GM21423 (cell line): ENCODE measurements around the gene SCGB3A1.

Experiments
- ATAC-seq: cut with Tn5 transposase; IDR thresholded peaks from one replicate; pipeline ENCODE4 v1.9.1; 2021; ENCODE audit warnings: mild to moderate bottlenecking, moderate library complexity; ENCODE audit not compliant: unreplicated experiment

The SCGB3A1 gene

GRCh38 chr5:180606215-180606785 is 15.0 kb upstream of the SCGB3A1 start:
- no peak for ATAC-seq

GRCh38 chr5:180605554-180606214 is 14.4 kb upstream of the SCGB3A1 start:
- ATAC-seq = no peak

DNA sequence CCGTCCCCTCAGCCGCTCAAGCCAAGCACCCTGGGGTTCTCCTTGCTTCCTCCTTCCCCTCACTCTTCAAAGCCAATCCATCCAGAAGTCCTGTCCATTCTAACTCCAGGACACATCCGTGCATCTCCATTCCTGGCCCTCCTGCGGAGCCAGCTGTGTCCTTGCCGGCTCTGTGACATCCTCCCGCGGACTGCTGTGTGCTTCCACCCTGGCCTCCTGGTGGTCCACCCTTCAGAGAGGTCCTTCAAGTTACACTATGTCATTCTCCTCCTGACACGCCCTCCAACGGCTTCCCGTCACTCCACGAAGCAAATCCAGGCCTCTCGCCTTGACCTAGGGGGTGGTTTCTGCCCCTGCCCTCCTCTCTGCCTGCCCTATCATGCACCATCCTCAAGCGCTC is 13.0 kb upstream of the SCGB3A1 start:
- no peak for ATAC-seq

GRCh38 chr5:180603076-180603594 is 11.8 kb upstream of the SCGB3A1 start:
- no peak for ATAC-seq

DNA sequence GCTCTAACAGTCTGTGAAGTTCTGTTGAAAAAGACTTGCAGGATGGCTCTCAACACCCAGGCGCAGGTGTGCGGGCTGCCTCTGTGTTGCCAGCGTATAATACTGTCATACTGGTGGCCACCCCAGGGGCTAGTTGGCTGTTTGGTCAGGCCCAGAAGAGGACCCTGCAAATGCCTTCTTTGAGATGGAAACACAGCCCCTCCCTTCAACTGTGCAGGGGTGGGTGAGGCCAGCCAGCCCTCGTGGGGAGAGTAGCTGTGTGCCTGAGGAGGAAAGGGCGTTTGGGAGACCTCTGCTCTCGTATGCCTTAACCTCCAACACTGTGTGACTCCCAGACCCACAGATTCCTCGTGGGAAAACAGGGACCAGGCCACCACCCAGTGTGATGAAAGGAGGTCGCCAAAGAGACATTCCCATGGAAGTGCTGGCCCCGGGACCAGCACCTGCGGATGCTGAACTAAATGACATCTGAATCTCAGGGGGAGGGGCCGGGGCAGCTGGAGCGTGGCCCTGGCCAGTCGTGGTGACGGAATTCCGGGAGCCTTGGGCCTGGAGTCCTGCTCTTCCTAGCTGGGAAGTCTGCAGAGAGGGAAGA is 11.3 kb upstream of the SCGB3A1 start:
- ATAC-seq = no peak

GRCh38 chr5:180601591-180602480 is 10.5 kb upstream of the SCGB3A1 start:
- no peak for ATAC-seq

DNA sequence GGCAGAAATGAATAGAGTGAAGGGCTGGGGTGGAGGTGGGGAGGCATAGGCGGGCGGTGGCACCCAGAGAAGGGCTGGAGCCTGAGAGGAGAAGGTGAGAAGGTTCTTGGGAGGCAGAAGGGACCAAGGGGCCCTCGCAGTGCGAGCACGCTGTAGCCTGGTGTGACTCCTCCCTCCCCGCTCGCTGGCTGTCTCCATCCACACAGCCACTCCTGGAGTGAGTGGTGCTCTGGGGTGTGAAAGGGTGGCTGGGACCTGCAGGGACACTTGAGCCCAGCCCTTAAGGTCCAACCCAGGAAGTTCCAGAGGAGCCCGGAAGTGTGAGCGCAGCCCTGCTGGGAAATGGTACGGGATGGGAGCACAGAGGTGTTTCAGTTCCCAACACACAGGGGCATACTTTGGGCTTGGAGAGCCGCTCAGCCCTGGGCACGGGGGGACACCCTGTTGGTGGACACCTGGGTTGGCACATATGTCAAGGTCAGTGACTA is 9.3 kb upstream of the SCGB3A1 start:
- no peak for ATAC-seq

DNA sequence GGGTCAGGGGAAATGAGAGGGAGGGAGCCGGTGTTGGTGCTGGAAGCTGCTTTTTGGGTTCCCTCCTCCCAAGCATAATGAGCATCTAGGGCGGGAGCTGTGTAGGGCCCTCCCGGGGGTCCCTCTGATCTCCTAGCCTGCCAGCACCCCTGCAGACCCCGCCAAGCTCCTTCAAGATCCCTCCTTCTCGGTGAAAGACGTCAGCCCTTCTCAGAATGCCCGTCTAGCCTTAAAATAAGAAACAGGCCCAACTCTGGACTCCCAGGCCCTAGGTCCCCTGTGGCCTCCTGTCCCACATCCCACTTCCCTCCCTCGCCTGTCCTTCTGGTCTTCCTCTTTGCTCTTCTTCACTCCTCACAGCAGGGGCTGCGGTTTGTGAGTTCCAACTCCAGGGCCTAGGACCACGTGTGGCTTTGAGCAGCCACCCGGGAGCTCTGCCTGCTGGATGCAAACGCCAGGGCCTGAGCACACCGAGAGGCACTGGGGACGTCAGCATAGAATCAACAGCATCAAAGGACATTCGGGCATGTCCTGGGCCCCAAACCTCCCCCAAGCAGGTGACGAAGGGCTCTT is 8.8 kb upstream of the SCGB3A1 start:
- ATAC-seq = no peak

DNA sequence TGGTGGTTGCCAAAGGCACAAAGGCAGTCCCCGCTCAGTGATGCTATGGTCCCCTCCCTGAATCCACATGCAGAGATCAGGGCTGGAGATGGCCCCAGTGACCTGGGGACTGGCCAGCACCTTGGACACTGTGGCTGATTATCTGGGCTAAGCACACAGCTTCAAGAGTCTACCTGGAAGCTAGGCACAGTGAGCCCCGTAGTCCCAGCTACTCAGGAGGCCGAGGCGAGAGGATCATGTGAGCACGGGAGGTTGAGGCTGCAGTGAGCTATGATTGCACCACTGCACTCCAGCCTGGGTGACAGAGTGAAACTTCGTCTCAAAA is 8.3 kb upstream of the SCGB3A1 start:
- ATAC-seq = no peak

DNA sequence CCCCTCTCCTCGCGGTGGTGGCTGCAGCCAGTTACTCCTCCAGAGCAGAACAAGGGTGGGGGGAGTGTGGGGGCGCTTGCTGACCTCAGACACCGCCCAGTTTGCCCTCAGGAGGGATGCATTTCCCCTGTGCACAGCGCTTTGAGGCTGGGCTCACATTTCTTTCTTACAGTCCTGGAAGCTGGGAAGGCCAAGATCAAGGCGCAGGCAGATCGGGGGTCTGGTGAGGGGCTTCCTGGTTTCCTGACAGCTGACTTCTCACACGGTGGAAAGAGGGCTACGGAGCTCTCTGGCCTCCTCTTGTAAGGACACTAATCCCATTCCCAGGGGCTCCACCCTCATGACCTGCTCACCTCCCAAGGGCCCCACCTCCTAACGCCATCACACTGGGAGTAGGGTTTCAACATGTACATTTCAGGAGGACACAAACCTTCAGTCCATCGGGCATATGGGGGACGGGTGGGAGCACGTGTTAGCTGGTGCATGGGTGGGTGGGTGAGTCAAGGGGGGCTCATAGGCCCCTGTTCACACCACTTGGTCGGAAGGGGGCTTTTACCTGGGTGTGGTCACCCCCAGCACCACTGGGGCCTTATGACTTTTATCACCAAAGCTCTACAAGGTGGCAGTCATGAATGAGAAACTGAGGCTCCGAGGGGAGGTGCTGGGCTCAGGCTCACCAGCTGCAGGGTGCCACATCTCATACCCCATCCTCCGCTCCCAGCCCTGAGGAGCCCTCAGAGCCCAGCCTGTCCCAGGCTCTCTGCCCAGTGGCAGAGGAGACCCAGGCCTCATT is 7.7 kb upstream of the SCGB3A1 start:
- ATAC-seq = no peak

DNA sequence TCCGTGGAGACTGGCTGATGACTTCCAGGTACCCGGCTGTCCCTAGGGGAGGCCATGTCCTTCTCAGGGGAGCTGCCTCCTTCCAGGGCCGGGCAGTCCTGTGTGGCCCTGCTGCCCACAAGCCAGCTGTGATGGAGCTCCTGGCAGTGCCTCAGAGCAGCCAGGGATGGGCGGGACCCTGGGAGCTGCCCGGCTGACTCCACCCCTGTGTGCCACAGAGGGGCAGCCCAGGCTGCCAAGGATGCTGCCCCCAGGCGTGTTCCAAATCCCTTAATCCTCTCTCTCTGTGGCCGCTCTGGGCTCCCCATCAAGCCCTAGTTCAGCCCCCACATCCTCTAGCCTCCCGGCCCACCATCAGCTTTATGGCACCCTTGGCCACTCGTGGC is 7.0 kb upstream of the SCGB3A1 start:
- no peak for ATAC-seq

GRCh38 chr5:180596668-180597231 is 5.5 kb upstream of the SCGB3A1 start:
- ATAC-seq = no peak

DNA sequence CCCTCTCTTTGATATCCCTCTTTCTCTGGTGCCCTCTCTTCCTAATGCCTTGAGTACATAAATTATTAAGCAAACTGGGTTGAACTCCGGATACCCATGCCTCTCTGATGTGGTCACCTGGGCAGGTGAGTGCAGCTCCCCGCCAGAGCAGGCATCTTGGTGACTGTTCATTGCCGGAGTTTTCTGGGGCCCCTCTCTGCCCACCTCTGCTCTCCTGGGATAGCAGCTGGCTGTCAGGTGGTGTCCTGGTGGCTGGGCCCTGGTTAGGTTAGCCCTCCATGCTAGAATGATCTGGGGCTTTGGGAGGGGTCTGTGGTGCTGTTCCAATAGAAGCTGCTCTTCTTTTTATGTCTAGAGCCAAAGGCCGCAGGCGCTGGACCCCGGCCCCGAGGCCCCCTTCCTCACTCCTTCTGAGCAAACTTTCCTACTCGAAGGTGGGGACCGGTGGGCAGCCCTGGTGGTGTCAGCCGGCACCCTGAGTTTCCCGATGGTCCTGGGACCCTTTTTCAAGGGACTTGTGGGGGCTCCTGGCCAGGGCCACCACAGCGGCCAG is 4.9 kb upstream of the SCGB3A1 start:
- no peak for ATAC-seq

DNA sequence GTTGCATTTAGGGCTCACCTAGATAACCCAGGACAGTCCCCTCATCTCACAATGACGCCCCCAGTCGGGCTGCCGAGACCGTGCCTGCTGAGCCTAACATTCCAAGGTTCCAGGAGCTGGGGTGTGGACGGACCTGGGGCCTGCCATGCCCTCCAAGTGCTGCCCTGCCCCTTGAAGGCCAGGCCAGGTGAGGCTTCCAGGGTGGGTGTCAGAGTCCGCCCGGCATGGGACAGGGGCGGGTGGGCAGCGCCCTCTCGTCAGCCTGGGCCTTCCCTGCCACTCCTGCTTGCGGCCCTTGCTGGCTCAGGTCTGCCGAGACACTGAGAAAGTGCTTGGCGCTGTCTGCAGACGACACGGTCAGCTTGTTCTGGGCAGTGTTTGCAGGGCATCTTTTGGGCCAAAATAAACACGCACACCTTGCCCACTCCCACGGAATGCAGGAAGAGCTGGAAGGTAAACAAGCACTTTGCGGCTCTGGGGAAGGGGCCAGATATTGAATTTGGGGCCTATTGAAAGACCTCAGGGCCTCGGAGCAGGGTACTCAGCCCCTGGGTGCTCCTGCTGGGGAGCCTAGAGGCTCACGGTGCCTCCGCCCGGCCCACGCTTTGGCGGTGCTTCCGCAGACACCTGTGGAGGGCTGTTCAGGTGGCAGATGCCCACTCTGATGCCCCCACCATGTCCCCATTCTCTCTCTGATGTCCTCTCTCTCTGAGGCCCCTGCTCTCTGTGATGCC is 4.2 kb upstream of the SCGB3A1 start:
- ATAC-seq = no peak

DNA sequence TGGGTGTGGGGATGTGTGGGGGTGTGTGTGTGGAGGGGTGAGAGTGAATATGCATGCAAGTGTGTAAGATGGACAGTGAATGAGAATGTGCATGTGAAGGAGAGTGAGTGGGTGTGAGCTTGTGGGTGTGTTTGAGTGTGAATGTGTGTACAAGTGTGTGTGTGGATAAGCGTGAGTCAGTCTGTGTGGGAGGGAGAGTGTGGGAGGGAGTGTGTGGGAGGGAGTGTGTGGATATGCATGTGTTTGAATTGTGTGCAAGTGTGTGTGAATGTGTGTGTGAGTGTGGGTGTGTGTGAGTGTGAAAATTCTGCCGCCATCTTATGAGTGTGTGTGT is 3.7 kb upstream of the SCGB3A1 start:
- no peak for ATAC-seq

DNA sequence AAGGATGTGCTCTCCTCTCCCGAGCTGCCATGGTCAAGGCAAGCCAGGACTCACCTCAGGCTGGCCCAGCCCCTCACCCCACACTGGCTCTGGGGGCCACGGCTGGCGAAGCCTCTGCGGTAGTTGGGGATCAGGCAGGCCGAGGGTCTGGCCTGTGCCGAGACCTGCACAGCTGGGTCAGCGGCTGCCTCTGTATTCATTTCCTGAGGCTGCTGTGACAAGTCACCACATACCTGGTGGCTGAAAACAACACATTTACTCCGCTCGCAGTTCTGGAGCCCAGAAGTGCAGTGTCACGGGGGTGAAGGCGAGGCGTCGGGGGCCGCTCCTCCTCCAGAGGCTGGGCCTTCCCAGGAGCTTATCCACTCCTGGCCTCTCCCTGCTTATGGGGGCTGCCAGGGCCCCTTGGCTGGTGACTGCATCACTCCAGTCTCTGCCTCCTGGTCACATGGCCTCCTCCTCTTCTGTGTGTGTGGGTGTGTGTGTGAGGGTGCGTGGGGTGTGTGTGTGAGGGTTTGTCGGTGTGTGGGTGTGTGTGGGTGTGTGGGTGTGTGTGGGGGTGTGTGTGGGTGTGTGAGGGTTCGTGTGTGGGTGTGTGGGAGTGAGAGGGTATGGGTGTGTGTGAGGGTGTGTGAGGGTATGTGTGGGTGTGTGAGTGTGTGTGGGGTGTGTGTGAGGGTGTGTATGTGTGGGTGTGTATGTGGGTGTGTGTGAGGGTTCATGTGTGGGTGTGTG is 3.2 kb upstream of the SCGB3A1 start:
- ATAC-seq = no peak

- ATAC-seq = no peak
Observed at GRCh38 chr5:180593446-180594206, 2.3 kb upstream of the SCGB3A1 start.

DNA sequence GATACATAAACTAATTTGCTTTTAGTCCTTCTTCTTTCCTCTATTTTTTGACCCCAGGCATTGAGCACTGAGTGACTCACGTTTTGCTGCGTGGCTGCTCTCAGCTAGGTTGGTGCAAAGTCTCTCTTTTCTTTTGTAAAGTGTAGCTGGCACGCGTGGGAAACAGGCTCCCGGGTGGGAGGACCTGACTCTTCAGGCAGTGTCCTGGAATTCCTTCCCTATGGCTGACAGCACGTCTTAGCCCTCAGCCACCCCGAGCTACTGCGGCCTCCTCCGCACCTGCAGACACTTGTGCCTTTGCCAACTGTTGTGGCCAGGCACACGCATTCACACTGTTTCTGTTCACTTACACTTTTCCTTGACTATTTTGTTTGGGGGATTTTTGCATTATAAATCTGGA is 877 bp upstream of the SCGB3A1 start:
- no peak for ATAC-seq
